Trophoblast cell (in vitro differentiated cells and primary cell): ENCODE results near the gene KRT7.

Experiments used
- DNase-seq, 2 donors: peaks; one replicate each; pipeline ENCODE4 v3.0.0-alpha.2; 2016
- H2AFZ ChIP-seq: 2 replicates; pipeline ENCODE4 v1.6.1; 2013; ENCODE audit warnings: low read length, moderate library complexity, mild to moderate bottlenecking; ENCODE audit not compliant: insufficient read depth, poor library complexity
- H2AK5ac ChIP-seq: 2 replicates; pipeline ENCODE4 v1.6.1; 2013; ENCODE audit warnings: mild to moderate bottlenecking, low read length
- H2BK120ac ChIP-seq: 2 replicates; pipeline ENCODE4 v1.6.1; 2013; ENCODE audit warnings: low read length, mild to moderate bottlenecking, moderate library complexity; ENCODE audit not compliant: insufficient read depth, poor library complexity
- H2BK12ac ChIP-seq: 2 replicates; pipeline ENCODE4 v1.6.1; 2013; ENCODE audit warnings: mild to moderate bottlenecking, low read length, moderate library complexity
- H2BK5ac ChIP-seq: 2 replicates; pipeline ENCODE4 v1.6.1; 2013; ENCODE audit warnings: low read length, low read depth, moderate library complexity, mild to moderate bottlenecking; ENCODE audit not compliant: poor library complexity
- H3K14ac ChIP-seq: 2 replicates; pipeline ENCODE4 v1.6.1; 2013; ENCODE audit warnings: mild to moderate bottlenecking, low read length
- H3K18ac ChIP-seq: 2 replicates; pipeline ENCODE4 v1.6.1; 2013; ENCODE audit warnings: mild to moderate bottlenecking, low read length
- H3K23ac ChIP-seq: 2 replicates; pipeline ENCODE4 v1.6.1; 2013; ENCODE audit warnings: low read length
- H3K27ac ChIP-seq: 2 replicates; pipeline ENCODE4 v1.5.1; 2013; ENCODE audit warnings: low read depth, mild to moderate bottlenecking, inconsistent platforms, low read length, moderate library complexity
- H3K27me3 ChIP-seq: 2 replicates; pipeline ENCODE4 v1.6.1; 2013; ENCODE audit warnings: inconsistent platforms, mild to moderate bottlenecking, low read length, moderate library complexity; ENCODE audit not compliant: insufficient read depth
- H3K36me3 ChIP-seq, 2 experiments: 1 replicate in 1 of 2; 2 replicates in 1 of 2; pipeline ENCODE4 v1.6.1; 2013; ENCODE audit warnings: low read length in 2 of 2, mild to moderate bottlenecking in 2 of 2, moderate library complexity in 1 of 2; ENCODE audit not compliant: insufficient read depth in 2 of 2, control insufficient read depth in 1 of 2
- H3K4ac ChIP-seq: 2 replicates; pipeline ENCODE4 v1.6.1; 2013; ENCODE audit warnings: low read depth, mild to moderate bottlenecking, low read length, moderate library complexity
- H3K4me1 ChIP-seq, 2 experiments: 1 replicate in 1 of 2; 2 replicates in 1 of 2; pipeline ENCODE4 v1.6.1; 2013; ENCODE audit warnings: low read length in 2 of 2, mild to moderate bottlenecking in 2 of 2, moderate library complexity in 1 of 2; ENCODE audit not compliant: insufficient read depth in 2 of 2, control insufficient read depth in 1 of 2
- H3K4me2 ChIP-seq: 2 replicates; pipeline ENCODE4 v1.6.1; 2013; ENCODE audit warnings: inconsistent platforms, mild to moderate bottlenecking, low read length, moderate library complexity
- H3K4me3 ChIP-seq: 2 replicates; pipeline ENCODE4 v1.5.1; 2013; ENCODE audit warnings: mild to moderate bottlenecking, low read depth, low read length, inconsistent platforms
- H3K79me1 ChIP-seq: one replicate; pipeline ENCODE4 v1.6.1; 2013; ENCODE audit warnings: low read length
- H3K79me2 ChIP-seq: 2 replicates; pipeline ENCODE4 v1.6.1; 2013; ENCODE audit warnings: low read length, mild to moderate bottlenecking; ENCODE audit not compliant: control insufficient read depth, insufficient read depth, poor library complexity
- H3K9ac ChIP-seq: 2 replicates; pipeline ENCODE4 v1.6.1; 2013; ENCODE audit warnings: mild to moderate bottlenecking, low read length
- H3K9me3 ChIP-seq: 2 replicates; pipeline ENCODE4 v1.6.1; 2013; ENCODE audit warnings: low read depth, mild to moderate bottlenecking, control low read depth, inconsistent platforms, low read length; ENCODE audit not compliant: insufficient read depth
- H4K12ac ChIP-seq: 2 replicates; pipeline ENCODE4 v1.6.1; 2013; ENCODE audit warnings: low read depth, mild to moderate bottlenecking, low read length, moderate library complexity
- H4K8ac ChIP-seq: 2 replicates; pipeline ENCODE4 v1.6.1; 2013; ENCODE audit warnings: low read depth, mild to moderate bottlenecking, low read length, moderate library complexity
- H4K91ac ChIP-seq: one replicate; pipeline ENCODE4 v1.6.1; 2013; ENCODE audit warnings: low read depth, mild to moderate bottlenecking, low read length, moderate library complexity
- WGBS: extraction: QIAGEN DNeasy Blood & Tissue Kit; methylation state at CpG from one replicate; pipeline ENCODE4 v1.1.7; 2013; ENCODE audit warnings: missing lambda C conversion rate; ENCODE audit not compliant: insufficient read length, insufficient coverage; ENCODE audit errors: extremely low coverage; 5-methylcytosine and 5-hydroxymethylcytosine counted together

Gene KRT7

GRCh38 chr12:52278575-52279421, 45.8 kb downstream of the KRT7 start:
- Histone ChIP-seq H2BK12ac (peak overlapping the region; percentile 37), H3K4me1 (peaks cover 23 to 27% of the 10 kb centered on the region in 2 experiments), H2AFZ (peak overlapping the region; percentile 28), H4K91ac (peak overlapping the region; percentile 11), H3K27me3 (no peaks in the 10 kb centered on the region), H3K9me3 (no peaks in the 10 kb centered on the region), H2BK120ac (no peak overlapping the region), H3K23ac (no peak overlapping the region), H2AK5ac (peak overlapping the region; percentile 31), H3K4ac (no peak overlapping the region), H3K4me3 (no peak overlapping the region), H4K8ac (peak overlapping the region; percentile 37), H4K12ac (no peak overlapping the region), H3K79me2 (no peaks in the 10 kb centered on the region), H3K79me1 (peaks cover 6% of the 10 kb centered on the region), H3K27ac (no peak overlapping the region), H3K4me2 (peak overlapping the region; percentile 53), H3K36me3 (no peaks in the 10 kb centered on the region), H2BK5ac (no peak overlapping the region), H3K9ac (no peak overlapping the region), H3K14ac (no peak overlapping the region), H3K18ac (no peak overlapping the region)
- peak; percentile 71 to 88 for DNase-seq
- no CpG with 5 or more reads among the region's 32 CpGs for WGBS

- Histone ChIP-seq H3K14ac (peak overlapping the region; percentile 24), H3K27me3 (no peaks in the 10 kb centered on the region), H3K9me3 (no peaks in the 10 kb centered on the region), H4K12ac (no peak overlapping the region), H3K36me3 (no peaks in the 10 kb centered on the region), H2AK5ac (peak overlapping the region; percentile 31), H3K4me3 (no peak overlapping the region), H4K8ac (no peak overlapping the region), H3K9ac (no peak overlapping the region), H3K79me1 (peaks cover 6% of the 10 kb centered on the region), H2BK120ac (peak overlapping the region; percentile 57), H2AFZ (no peak overlapping the region), H3K18ac (no peak overlapping the region), H3K4ac (no peak overlapping the region), H4K91ac (peak overlapping the region; percentile 70), H2BK5ac (peak overlapping the region; percentile 47), H3K79me2 (no peaks in the 10 kb centered on the region), H3K23ac (no peak overlapping the region), H3K4me1 (peaks cover 23 to 27% of the 10 kb centered on the region in 2 experiments), H3K27ac (no peak overlapping the region), H3K4me2 (no peak overlapping the region), H2BK12ac (peak overlapping the region; percentile 68)
- peak in 1 of 2 donors; percentile 57 for DNase-seq
- no CpG with 5 or more reads among the region's 14 CpGs for WGBS
Observed at GRCh38 chr12:52279422-52280318, 46.6 kb downstream of the KRT7 start.

- Histone ChIP-seq H2AK5ac (no peak overlapping the region), H3K4me2 (peak overlapping the region; percentile 14), H3K18ac (no peak overlapping the region), H4K91ac (no peak overlapping the region), H3K9me3 (no peaks in the 10 kb centered on the region), H3K23ac (no peak overlapping the region), H3K14ac (no peak overlapping the region), H3K27ac (peak overlapping the region; percentile 38), H2BK5ac (no peak overlapping the region), H4K12ac (no peak overlapping the region), H3K36me3 (no peaks in the 10 kb centered on the region), H3K4me3 (no peak overlapping the region), H2AFZ (no peak overlapping the region), H3K79me1 (peaks cover 6% of the 10 kb centered on the region), H4K8ac (no peak overlapping the region), H3K4ac (no peak overlapping the region), H3K4me1 (peaks cover 23 to 27% of the 10 kb centered on the region in 2 experiments), H2BK120ac (peak overlapping the region; percentile 57), H3K27me3 (no peaks in the 10 kb centered on the region), H3K79me2 (no peaks in the 10 kb centered on the region), H3K9ac (no peak overlapping the region), H2BK12ac (peak overlapping the region; percentile 68)
- no CpG with 5 or more reads among the region's 3 CpGs for WGBS
- peak; percentile 37 to 70 for DNase-seq
Observed at GRCh38 chr12:52280319-52280795, 47.3 kb downstream of the KRT7 start.

- H3K27me3 ChIP-seq = no peaks in the 10 kb centered on the region
- H3K4ac ChIP-seq = no peak overlapping the region
- no peak overlapping the region for H2BK12ac ChIP-seq
- H3K4me3 ChIP-seq = no peak overlapping the region
- H3K14ac ChIP-seq = no peak overlapping the region
- H3K4me1 ChIP-seq = peaks cover 23 to 27% of the 10 kb centered on the region in 2 experiments
- no peaks in the 10 kb centered on the region for H3K36me3 ChIP-seq
- H3K27ac ChIP-seq = peak overlapping the region; percentile 38
- H3K79me1 ChIP-seq = peaks cover 6% of the 10 kb centered on the region
- DNase-seq = peak; percentile 36 to 57
- peak overlapping the region; percentile 24 for H2BK5ac ChIP-seq
- H3K9me3 ChIP-seq = no peaks in the 10 kb centered on the region
- peak overlapping the region; percentile 10 for H2BK120ac ChIP-seq
- no CpG with 5 or more reads among the region's 4 CpGs for WGBS
- H3K23ac ChIP-seq = no peak overlapping the region
- peak overlapping the region; percentile 41 for H4K91ac ChIP-seq
- H4K8ac ChIP-seq = peak overlapping the region; percentile 9
- H3K9ac ChIP-seq = no peak overlapping the region
- H4K12ac ChIP-seq = no peak overlapping the region
- peak overlapping the region; percentile 28 for H3K18ac ChIP-seq
- no peaks in the 10 kb centered on the region for H3K79me2 ChIP-seq
- H3K4me2 ChIP-seq = peak overlapping the region; percentile 14
- no peak overlapping the region for H2AFZ ChIP-seq
- peak overlapping the region; percentile 34 for H2AK5ac ChIP-seq
Observed at GRCh38 chr12:52280796-52281560, 47.9 kb downstream of the KRT7 start.
